Caco-2 (cell line): Measurements from ENCODE around the gene MICAL3. TPM values are rescaled to one million over a fixed set of nuclear protein-coding genes. Genes with fewer than 3 reads are reported as not detected.
A peak's percentile ranks its signal among the peaks of the same experiment; 100 is the strongest.

Source experiments
- BruUV-seq: library from RNA; stranded (reverse); fragments of 400-500 nt; replicated peaks from 2 replicates; lab custom pipeline; 2021; lab: Mats Ljungman, UMichigan
- CTCF ChIA-PET: fragments of 300-600 bp; sonication (Branson Sonifier 250); formaldehyde crosslinking; loops from one replicate; lab custom pipeline; 2022; ENCODE audit warnings: antibody characterized with exemption; lab: Charles Lee
- POLR2A ChIA-PET: fragments of 300-600 bp; sonication (Branson Sonifier 250); formaldehyde crosslinking; loops from one replicate; lab custom pipeline; 2022; ENCODE audit warnings: antibody characterized with exemption; lab: Charles Lee
- DNase-seq, 2 experiments: peaks; one replicate each; pipeline versions ENCODE4 v3.0.0 to v3.0.0-alpha.2; 2020 to 2022
- H3K27me3 ChIP-seq: replicated peaks from 2 replicates; pipeline ENCODE4 v1.6.0; 2011; ENCODE audit warnings: low read length; ENCODE audit not compliant: control insufficient read depth, insufficient read depth
- H3K36me3 ChIP-seq: 2 replicates; pipeline ENCODE4 v1.5.1; 2011; ENCODE audit warnings: low read length; ENCODE audit not compliant: control insufficient read depth, insufficient read depth
- H3K4me1 ChIP-seq: fragments of 250-450 bp; sonication (Bioruptor Pico); 2 replicates; pipeline ENCODE4 v1.5.1; 2020; ENCODE audit warnings: mild to moderate bottlenecking
- H3K4me3 ChIP-seq: 2 replicates; pipeline ENCODE4 v1.5.1; 2011; ENCODE audit warnings: low read depth, mild to moderate bottlenecking, control low read depth, low read length
- H3K9me3 ChIP-seq: fragments of 250-450 bp; sonication (Bioruptor Pico); 2 replicates; pipeline ENCODE4 v1.5.1; 2020; ENCODE audit warnings: mild to moderate bottlenecking, moderate library complexity
- H3K27ac Mint-ChIP-seq: one replicate; pipeline ENCODE4 v1.8.0; 2022; ENCODE audit warnings: mixed read lengths; ENCODE audit not compliant: unreplicated experiment
- H3K27me3 Mint-ChIP-seq: one replicate; pipeline ENCODE4 v1.8.0; 2022; ENCODE audit warnings: mixed read lengths; ENCODE audit not compliant: insufficient read depth, unreplicated experiment
- H3K36me3 Mint-ChIP-seq: one replicate; pipeline ENCODE4 v1.8.0; 2022; ENCODE audit warnings: mild to moderate bottlenecking, mixed read lengths; ENCODE audit not compliant: insufficient read depth, unreplicated experiment
- H3K4me1 Mint-ChIP-seq: one replicate; pipeline ENCODE4 v1.8.0; 2022; ENCODE audit warnings: low read depth, mixed read lengths; ENCODE audit not compliant: unreplicated experiment
- H3K4me3 Mint-ChIP-seq: one replicate; pipeline ENCODE4 v1.8.0; 2022; ENCODE audit warnings: mild to moderate bottlenecking, moderate library complexity, mixed read lengths; ENCODE audit not compliant: unreplicated experiment
- H3K9me3 Mint-ChIP-seq: one replicate; pipeline ENCODE4 v1.8.0; 2022; ENCODE audit warnings: mixed read lengths; ENCODE audit not compliant: unreplicated experiment
- CTCF ChIP-seq, 2 experiments: fragments of 200-600 bp in 1 of 2; IDR thresholded peaks; 1 replicate in 1 of 2; 2 replicates in 1 of 2; pipeline versions ENCODE4 v1.5.1 to v1.8.0; 2011 to 2022; ENCODE audit warnings: antibody characterized with exemption in 1 of 2, control low read depth in 1 of 2, inconsistent platforms in 1 of 2, low read depth in 1 of 2, low read length in 1 of 2, mild to moderate bottlenecking in 1 of 2, moderate library complexity in 1 of 2; ENCODE audit not compliant: insufficient read depth in 1 of 2, severe bottlenecking in 1 of 2, unreplicated experiment in 1 of 2
- intact Hi-C: fragments of 100-400 bp; cut with micrococcal nuclease; formaldehyde crosslinking; loops from one replicate; pipeline ENCODE4 v1.10.0; 2022; ENCODE audit not compliant: unreplicated experiment
- total RNA-seq: library from RNA; stranded (reverse); gene quantifications from 2 replicates; pipeline ENCODE4 v1.2.3, GENCODE V29; 2022

MICAL3 gene
- total RNA-seq, 1 experiment from 2014 or later = 65.6 TPM

GRCh38 chr22:17897858-17898257 lies 126.5 kb downstream of the MICAL3 start:
- Mint-ChIP-seq H3K4me1 (peaks cover 28% of the 10 kb centered on the region), H3K27me3 (no peaks in the 10 kb centered on the region), H3K27ac (peak overlapping the region; percentile 73), H3K36me3 (peaks cover 55% of the 10 kb centered on the region), H3K9me3 (no peaks in the 10 kb centered on the region), H3K4me3 (no peak overlapping the region)
- Histone ChIP-seq H3K36me3 (peaks cover 2% of the 10 kb centered on the region), H3K4me1 (peaks cover 36% of the 10 kb centered on the region), H3K4me3 (no peak overlapping the region), H3K27me3 (no peaks in the 10 kb centered on the region), H3K9me3 (no peaks in the 10 kb centered on the region)
- CTCF ChIA-PET = no interaction called here
- peak in 1 of 2 experiments; percentile 19 for DNase-seq
- POLR2A ChIA-PET = no interaction called here
- no peak for TF ChIP-seq CTCF (IDR thresholded peaks at IDR 0.05; ENCODE audit: insufficient read depth in 1 of 2, low read depth in 1 of 2, low read length in 1 of 2, severe bottlenecking in 1 of 2, unreplicated experiment in 1 of 2)
- intact Hi-C loops = loop anchor here (2.0 to 10.0 kb wide), 5 partner anchors 23 to 179 kb away; partner anchors contain the start of gene PEX26
- BruUV-seq = TSS peak; percentile 94

GRCh38 chr22:17897426-17897825 lies 126.9 kb downstream of the MICAL3 start:
- intact Hi-C loops = loop anchor here (2.0 to 10.0 kb wide), 4 partner anchors 25 to 180 kb away; partner anchors contain the start of gene PEX26
- Mint-ChIP-seq H3K27ac (peak overlapping the region; percentile 73), H3K9me3 (no peaks in the 10 kb centered on the region), H3K36me3 (peaks cover 60% of the 10 kb centered on the region), H3K27me3 (no peaks in the 10 kb centered on the region), H3K4me3 (no peak overlapping the region), H3K4me1 (peaks cover 32% of the 10 kb centered on the region)
- Histone ChIP-seq H3K9me3 (no peaks in the 10 kb centered on the region), H3K4me3 (no peak overlapping the region), H3K4me1 (peaks cover 36% of the 10 kb centered on the region), H3K27me3 (no peaks in the 10 kb centered on the region), H3K36me3 (peaks cover 2% of the 10 kb centered on the region)
- no TSS peak for BruUV-seq
- POLR2A ChIA-PET = interaction anchor here (0.6 kb wide), 1 partner anchor 180 kb away, joined by 6 read pairs; no protein-coding TSS in a partner anchor
- no peak for TF ChIP-seq CTCF (IDR thresholded peaks at IDR 0.05; ENCODE audit: insufficient read depth in 1 of 2, low read depth in 1 of 2, low read length in 1 of 2, severe bottlenecking in 1 of 2, unreplicated experiment in 1 of 2)
- CTCF ChIA-PET = no interaction called here
- DNase-seq = peak in 1 of 2 experiments; percentile 63

GRCh38 chr22:17896586-17896985 lies 127.8 kb downstream of the MICAL3 start:
- Histone ChIP-seq H3K4me3 (no peak overlapping the region), H3K4me1 (peaks cover 45% of the 10 kb centered on the region), H3K9me3 (no peaks in the 10 kb centered on the region), H3K27me3 (no peaks in the 10 kb centered on the region), H3K36me3 (peaks cover 2% of the 10 kb centered on the region)
- Mint-ChIP-seq H3K27me3 (no peaks in the 10 kb centered on the region), H3K9me3 (no peaks in the 10 kb centered on the region), H3K4me1 (peaks cover 35% of the 10 kb centered on the region), H3K27ac (peak overlapping the region; percentile 73), H3K36me3 (peaks cover 60% of the 10 kb centered on the region), H3K4me3 (peak overlapping the region; percentile 31)
- intact Hi-C loops = loop anchor here (2.0 to 10.0 kb wide), 4 partner anchors 24 to 181 kb away; partner anchors contain the start of gene PEX26
- TF ChIP-seq CTCF (IDR thresholded peaks at IDR 0.05; ENCODE audit: insufficient read depth in 1 of 2, low read depth in 1 of 2, low read length in 1 of 2, severe bottlenecking in 1 of 2, unreplicated experiment in 1 of 2) = peak; percentile 20 to 23
- ChIA-PET CTCF (no interaction called here), POLR2A (interaction anchor here (0.6 kb wide), 1 partner anchor 181 kb away, joined by 6 read pairs; no protein-coding TSS in a partner anchor)
- no TSS peak for BruUV-seq
- DNase-seq = peak; percentile 35 to 50
